ENCODE measurements around the gene B4GALT3.
A peak's percentile ranks its signal among the peaks of the same experiment; 100 is the strongest.

GRCh38 chr1:161201836-161202712 is 24.8 kb upstream of the B4GALT3 start, which contains the start of gene NDUFS2:
- TF ChIP-seq, protein P1, sequence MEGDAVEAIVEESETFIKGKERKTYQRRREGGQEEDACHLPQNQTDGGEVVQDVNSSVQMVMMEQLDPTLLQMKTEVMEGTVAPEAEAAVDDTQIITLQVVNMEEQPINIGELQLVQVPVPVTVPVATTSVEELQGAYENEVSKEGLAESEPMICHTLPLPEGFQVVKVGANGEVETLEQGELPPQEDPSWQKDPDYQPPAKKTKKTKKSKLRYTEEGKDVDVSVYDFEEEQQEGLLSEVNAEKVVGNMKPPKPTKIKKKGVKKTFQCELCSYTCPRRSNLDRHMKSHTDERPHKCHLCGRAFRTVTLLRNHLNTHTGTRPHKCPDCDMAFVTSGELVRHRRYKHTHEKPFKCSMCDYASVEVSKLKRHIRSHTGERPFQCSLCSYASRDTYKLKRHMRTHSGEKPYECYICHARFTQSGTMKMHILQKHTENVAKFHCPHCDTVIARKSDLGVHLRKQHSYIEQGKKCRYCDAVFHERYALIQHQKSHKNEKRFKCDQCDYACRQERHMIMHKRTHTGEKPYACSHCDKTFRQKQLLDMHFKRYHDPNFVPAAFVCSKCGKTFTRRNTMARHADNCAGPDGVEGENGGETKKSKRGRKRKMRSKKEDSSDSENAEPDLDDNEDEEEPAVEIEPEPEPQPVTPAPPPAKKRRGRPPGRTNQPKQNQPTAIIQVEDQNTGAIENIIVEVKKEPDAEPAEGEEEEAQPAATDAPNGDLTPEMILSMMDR (conservative IDR thresholded peaks at IDR 0.05; ENCODE audit: low read length): peak; percentile 79
- no peak for TF ChIP-seq EZH2phosphoT487 (IDR thresholded peaks at IDR 0.05; ENCODE audit: borderline replicate concordance, low read depth, low read length)

Measured in OCI-LY7 (cell line).